Heart right ventricle (tissue), 16 donors: ENCODE results near the gene SLC44A5. TPM values are rescaled to one million over a fixed set of nuclear protein-coding genes. Genes with fewer than 3 reads are reported as not detected.
"Not testable (repeated sequence)": the region's sequence is repeated elsewhere in the genome, so short reads cannot be mapped to it uniquely, and the experiment has no call there.

ENCODE experiments used
- ATAC-seq, 8 donors: fragments of 200-7000 bp; cut with Tn5 transposase; one replicate each; pipeline ENCODE4 v1.9.1; 2020; ENCODE audit warnings: mild to moderate bottlenecking in 8 of 8, moderate library complexity in 8 of 8, moderate number of reproducible peaks in 1 of 8
- DNase-seq, 2 donors: peaks; one replicate each; pipeline ENCODE4 v3.0.0-alpha.2; 2020
- H3K27ac ChIP-seq, 10 donors: fragments of 200-600 bp; sonication (generic) in 2 of 10; one replicate each; pipeline versions ENCODE4 v1.5.0 to v1.8.0; 2020 to 2022; ENCODE audit warnings: mild to moderate bottlenecking in 3 of 10
- H3K27me3 ChIP-seq, 7 donors: fragments of 200-600 bp; one replicate each; pipeline ENCODE4 v1.8.0; 2021 to 2022; ENCODE audit warnings: mild to moderate bottlenecking in 2 of 7
- H3K36me3 ChIP-seq, 9 donors: fragments of 200-600 bp; sonication (generic) in 1 of 9; one replicate each; pipeline versions ENCODE4 v1.5.0 to v1.8.0; 2020 to 2022; ENCODE audit warnings: mild to moderate bottlenecking in 2 of 9
- H3K4me1 ChIP-seq, 9 donors: fragments of 200-600 bp; sonication (generic) in 1 of 9; one replicate each; pipeline versions ENCODE4 v1.5.0 to v1.8.0; 2020 to 2022; ENCODE audit warnings: mild to moderate bottlenecking in 4 of 9
- H3K4me3 ChIP-seq, 10 donors: fragments of 200-600 bp; sonication (generic) in 2 of 10; one replicate each; pipeline versions ENCODE4 v1.5.0 to v1.8.0; 2020 to 2022; ENCODE audit warnings: mild to moderate bottlenecking in 7 of 10, moderate library complexity in 2 of 10
- H3K9me3 ChIP-seq, 11 donors: fragments of 200-600 bp in 10 of 11; sonication (generic) in 2 of 11; one replicate each; pipeline versions ENCODE4 v1.5.0 to v1.8.0; 2013 to 2022; ENCODE audit warnings: mild to moderate bottlenecking in 2 of 11, control low read depth in 1 of 11, moderate library complexity in 1 of 11
- CTCF ChIP-seq, 9 donors: fragments of 200-600 bp; sonication (generic) in 2 of 9; IDR thresholded peaks; one replicate each; pipeline versions ENCODE4 v1.5.0 to v1.8.0; 2021 to 2022; ENCODE audit warnings: antibody characterized with exemption in 9 of 9, mild to moderate bottlenecking in 5 of 9, moderate library complexity in 1 of 9
- WGBS, 2 donors: extraction: QIAGEN DNeasy Blood & Tissue Kit; methylation state at CpG; one replicate each; pipeline ENCODE4 v1.1.7; 2013; ENCODE audit warnings: inconsistent platforms in 1 of 2; 5-methylcytosine and 5-hydroxymethylcytosine counted together
- intact Hi-C, 10 donors: fragments of 100-400 bp; cut with DNase I; formaldehyde crosslinking; loops; one replicate each; pipeline versions ENCODE4 v1.11.1 to v1.14.2; 2022
- polyA plus RNA-seq, 2 donors: library from polyadenylated mRNA; stranded (reverse); fragments of 200-250 nt; gene quantifications; one replicate each; pipeline ENCODE4 v1.2.3, GENCODE V29; 2013
- total RNA-seq, 10 donors: library from RNA; stranded (reverse); fragmentation: NEBNext Ultra II Directional in 3 of 10; extraction: Animal tissue kit (Norgen Biotek cat#: 25700) in 3 of 10; gene quantifications; one replicate each; pipeline versions ENCODE4 v1.2.1 to v1.2.4, GENCODE V29; 2021 to 2023
- donor health status: Arrhythmogenic right ventricular cardiomyopathy.
- donor health status: ischemic (EF 13 %, LVEDD 7.1; RV severe dilation, severe dysfunction).
- donor health status: healthy with polysubstance abuse.
- donor health status: DM: no; HTN: yes; CAD: no.
- donor health status: DM: no; HTN: no; CAD: no.
- donor health status: ischemic (EF 25% LVEDD 6.9; RV normal size, moderate dysfunction).
- donor health status: ischemic (EF 25% LVEDD 5.7; RV mildly dilated, moderate dysfunction).
- donor health status: healthy.
- donor health status: DM: yes; HTN: yes; CAD: no.
- donor health status: Ischemic cardiomyopathy.
- donor health status: ischemic (EF 35%, LVEDD 5.7; RV mildly dilated, moderate dysfunction).
- donor health status: nonischemic (EF 11% LVEDD 7.7; RV severe dilation, severe dysfunction).
- donor health status: DM: yes; HTN: yes; CAD: no.
- donor health status: PGD.
- donor health status: ischemic (EF 29% LVEDD 5.4; RV normal size, mild dysfunction).
- donor health status: nonischemic (EF 23%, LVEDD 6.1; RV moderate dilation, normal function).

SLC44A5 gene
- total and polyA plus RNA-seq, 12 donors = 0.10 to 4.8 (median 1.5) TPM

GRCh38 chr1:75265792-75266191 is 345.1 kb downstream of the SLC44A5 start:
- intact Hi-C loops = loop anchor here (2.0 to 10.0 kb wide), 3 partner anchors 367 to 369 kb away; no protein-coding TSS in a partner anchor
- Histone ChIP-seq H3K4me1 (no peaks in the 10 kb centered on the region), H3K36me3 (no peaks in the 10 kb centered on the region), H3K27ac (no peak overlapping the region), H3K27me3 (no peaks in the 10 kb centered on the region), H3K4me3 (no peak overlapping the region), H3K9me3 (peaks cover 0 to 18% (median 0%) of the 10 kb centered on the region in 11 donors)
- 11 to 12% methylated on average over 6 of the region's 6 CpGs for WGBS, 2 donors
- TF ChIP-seq CTCF (IDR thresholded peaks at IDR 0.05) = peak in 8 of 9 donors; percentile 24 to 66 (median 56)
- ATAC-seq (peak in 1 of 8 donors; percentile 27), DNase-seq (no peak)

GRCh38 chr1:75264112-75264511 is 346.8 kb downstream of the SLC44A5 start:
- H3K27ac ChIP-seq = no peak overlapping the region
- no peaks in the 10 kb centered on the region for H3K27me3 ChIP-seq
- intact Hi-C loops = loop anchor here in 7 of 10 donors (2.0 to 10.0 kb wide), 2 partner anchors 369 to 371 kb away; no protein-coding TSS in a partner anchor
- H3K9me3 ChIP-seq = peaks cover 0 to 18% (median 0%) of the 10 kb centered on the region in 11 donors
- H3K4me1 ChIP-seq = no peaks in the 10 kb centered on the region
- H3K4me3 ChIP-seq = no peak overlapping the region
- 45 to 47% methylated on average over 1 of the region's 1 CpG for WGBS, 2 donors
- no peak for ATAC-seq
- no peak for DNase-seq
- H3K36me3 ChIP-seq = no peaks in the 10 kb centered on the region
- TF ChIP-seq CTCF (IDR thresholded peaks at IDR 0.05) = no peak

- not testable (repeated sequence) for H3K4me3 ChIP-seq, H3K27ac ChIP-seq, DNase-seq, ATAC-seq, H3K27me3 ChIP-seq, H3K36me3 ChIP-seq, H3K4me1 ChIP-seq
- 89 to 91% methylated on average over 2 of the region's 2 CpGs for WGBS, 2 donors
- H3K9me3 ChIP-seq = peaks cover 0 to 18% (median 0%) of the 10 kb centered on the region in 11 donors
- intact Hi-C loops = loop anchor here in 7 of 10 donors (2.0 to 10.0 kb wide), 2 partner anchors 369 to 371 kb away; no protein-coding TSS in a partner anchor
Measured at GRCh38 chr1:75263616-75264015, 347.3 kb downstream of the SLC44A5 start.

- H3K27me3 ChIP-seq, DNase-seq, H3K4me3 ChIP-seq, H3K36me3 ChIP-seq, H3K4me1 ChIP-seq, H3K27ac ChIP-seq, ATAC-seq: not testable (repeated sequence)
- 68 to 75% methylated on average over 2 of the region's 2 CpGs for whole genome bisulfite sequencing, 2 donors
- H3K9me3 ChIP-seq = peaks cover 0 to 18% (median 0%) of the 10 kb centered on the region in 11 donors
- intact Hi-C loops = loop anchor here in 4 of 10 donors (10.0 kb wide), 1 partner anchor 373 kb away; no protein-coding TSS in a partner anchor
Measured at GRCh38 chr1:75261946-75262345, 349.0 kb downstream of the SLC44A5 start.

GRCh38 chr1:75258351-75258750 is 352.6 kb downstream of the SLC44A5 start:
- H3K9me3 ChIP-seq = peaks cover 0 to 14% (median 0%) of the 10 kb centered on the region in 11 donors
- H3K27ac ChIP-seq = no peak overlapping the region
- intact Hi-C loops = no loop called here
- H3K27me3 ChIP-seq = no peaks in the 10 kb centered on the region
- H3K36me3 ChIP-seq = no peaks in the 10 kb centered on the region
- DNase-seq (no peak), ATAC-seq (no peak)
- 83 to 84% methylated on average over 4 of the region's 4 CpGs for WGBS, 2 donors
- no peak overlapping the region for H3K4me3 ChIP-seq
- no peak for TF ChIP-seq CTCF (IDR thresholded peaks at IDR 0.05)
- H3K4me1 ChIP-seq = no peaks in the 10 kb centered on the region
